WERI-Rb-1 (cell line): ENCODE results near the gene CEPT1.

ENCODE experiments used
- DNase-seq: peaks from one replicate; pipeline ENCODE4 v3.0.0-alpha.2; 2020
- H3K27ac ChIP-seq: fragments of 250-450 bp; sonication (Bioruptor Pico); 2 replicates; pipeline ENCODE4 v1.5.1; 2020; ENCODE audit warnings: mild to moderate bottlenecking, moderate library complexity
- H3K27me3 ChIP-seq: fragments of 250-450 bp; sonication (Bioruptor Pico); 2 replicates; pipeline ENCODE4 v1.5.1; 2021; ENCODE audit warnings: mild to moderate bottlenecking, low read depth, moderate library complexity; ENCODE audit not compliant: insufficient read depth, severe bottlenecking
- H3K36me3 ChIP-seq: fragments of 250-450 bp; sonication (Bioruptor Pico); 2 replicates; pipeline ENCODE4 v1.5.1; 2020; ENCODE audit warnings: mild to moderate bottlenecking, moderate library complexity
- H3K4me3 ChIP-seq: 2 replicates; pipeline ENCODE4 v1.5.1; 2011; ENCODE audit warnings: low read depth, mild to moderate bottlenecking, control low read depth, low read length
- H3K9me3 ChIP-seq: fragments of 250-450 bp; sonication (Bioruptor Pico); 2 replicates; pipeline ENCODE4 v1.5.1; 2021; ENCODE audit warnings: mild to moderate bottlenecking, moderate library complexity; ENCODE audit not compliant: severe bottlenecking
- CTCF ChIP-seq: IDR thresholded peaks from 2 replicates; pipeline ENCODE4 v1.5.1; 2011; ENCODE audit warnings: low read depth, mild to moderate bottlenecking, control low read depth, inconsistent platforms, low read length

Gene CEPT1

GRCh38 chr1:111225091-111225490 is 85.1 kb downstream of the CEPT1 start:
- Histone ChIP-seq H3K4me3 (no peak overlapping the region), H3K27ac (no peak overlapping the region)
- no peak for TF ChIP-seq CTCF

GRCh38 chr1:111225717-111226400 is 85.8 kb downstream of the CEPT1 start:
- H3K27ac ChIP-seq: no peak overlapping the region

More at GRCh38 chr1:111225091-111225490, 85.1 kb downstream of the CEPT1 start:
- DNase-seq: no peak
- no peaks in the 10 kb centered on the region for H3K27me3 ChIP-seq
- no peaks in the 10 kb centered on the region for H3K36me3 ChIP-seq
- no peaks in the 10 kb centered on the region for H3K9me3 ChIP-seq

GRCh38 chr1:111227434-111227833 is 87.4 kb downstream of the CEPT1 start, which contains the start of gene CHI3L2:
TSS of gene CHI3L2 (plus strand) at chr1:111227713. CDS start at chr1:111227730, 17 bp downstream.
- no peaks in the 10 kb centered on the region for H3K9me3 ChIP-seq

More at GRCh38 chr1:111225717-111226400, 85.8 kb downstream of the CEPT1 start:
- Histone ChIP-seq H3K9me3 (no peaks in the 10 kb centered on the region), H3K36me3 (no peaks in the 10 kb centered on the region), H3K4me3 (no peak overlapping the region), H3K27me3 (no peaks in the 10 kb centered on the region)
- DNase-seq: no peak
- no peak for TF ChIP-seq CTCF

GRCh38 chr1:111227851-111228747 is 88.1 kb downstream of the CEPT1 start:
- DNase-seq: no peak
- Histone ChIP-seq H3K4me3 (no peak overlapping the region), H3K27ac (no peak overlapping the region), H3K9me3 (no peaks in the 10 kb centered on the region), H3K36me3 (no peaks in the 10 kb centered on the region), H3K27me3 (no peaks in the 10 kb centered on the region)
- no peak for TF ChIP-seq CTCF

More at GRCh38 chr1:111227434-111227833, 87.4 kb downstream of the CEPT1 start, which contains the start of gene CHI3L2:
- TF ChIP-seq CTCF: no peak
- no peak within 1 kb of the TSS for H3K27ac ChIP-seq
- no peaks in the 10 kb centered on the region for H3K36me3 ChIP-seq
- H3K27me3 ChIP-seq: no peaks in the 10 kb centered on the region
- no peak within 1 kb of the TSS for H3K4me3 ChIP-seq
- DNase-seq: no peak

- Histone ChIP-seq H3K36me3 (no peaks in the 10 kb centered on the region), H3K4me3 (no peak overlapping the region), H3K27me3 (no peaks in the 10 kb centered on the region), H3K27ac (no peak overlapping the region), H3K9me3 (no peaks in the 10 kb centered on the region)
- TF ChIP-seq CTCF: no peak
- DNase-seq: no peak
Measured at GRCh38 chr1:111228748-111229126, 88.7 kb downstream of the CEPT1 start.
